Gastrocnemius medialis (tissue), 4 donors: Measurements from ENCODE around the gene NACC1. TPM values are rescaled to one million over a fixed set of nuclear protein-coding genes. Genes with fewer than 3 reads are reported as not detected.
A peak's percentile ranks its signal among the peaks of the same experiment; 100 is the strongest.

ENCODE experiments used
- ATAC-seq, 2 donors: fragments of 150-250 bp; one replicate each; pipeline ENCODE4 v1.9.1; 2016
- DNase-seq, 2 donors: peaks; one replicate each; pipeline ENCODE4 v3.0.0-alpha.2; 2019
- H3K27ac ChIP-seq, 4 donors: fragments of 200-600 bp; sonication (generic); 1 replicate in 1 of 4; 2 replicates in 3 of 4; pipeline ENCODE4 v1.5.1; 2016 to 2018; ENCODE audit warnings: mild to moderate bottlenecking in 2 of 4, moderate library complexity in 1 of 4
- H3K27me3 ChIP-seq, 3 donors: fragments of 200-600 bp; sonication (generic) in 2 of 3; 1 replicate in 1 of 3; 2 replicates in 2 of 3; pipeline versions ENCODE4 v1.5.1 to v1.6.0; 2016 to 2019; ENCODE audit warnings: mild to moderate bottlenecking in 1 of 3, moderate library complexity in 1 of 3
- H3K36me3 ChIP-seq, 2 donors: fragments of 200-600 bp; sonication (generic) in 1 of 2; one replicate each; pipeline ENCODE4 v1.5.1; 2017 to 2018
- H3K4me1 ChIP-seq, 2 donors: fragments of 200-600 bp; sonication (generic) in 1 of 2; one replicate each; pipeline ENCODE4 v1.5.1; 2016 to 2017; ENCODE audit warnings: mild to moderate bottlenecking in 2 of 2
- H3K4me3 ChIP-seq, 4 donors: fragments of 200-600 bp; sonication (generic) in 3 of 4; 1 replicate in 1 of 4; 2 replicates in 3 of 4; pipeline ENCODE4 v1.5.1; 2016 to 2019; ENCODE audit warnings: mild to moderate bottlenecking in 2 of 4
- H3K9me3 ChIP-seq, 3 donors: fragments of 200-600 bp; sonication (generic) in 2 of 3; 1 replicate in 1 of 3; 2 replicates in 2 of 3; pipeline ENCODE4 v1.5.1; 2016 to 2019
- POLR2A ChIP-seq, 2 donors: fragments of 450-650 bp; IDR thresholded peaks; one replicate each; pipeline ENCODE4 v1.6.1; 2017; ENCODE audit warnings: antibody characterized with exemption in 2 of 2, mild to moderate bottlenecking in 2 of 2, moderate library complexity in 2 of 2
- in situ Hi-C, 4 donors: fragments of 200-750 bp; cut with MboI; loops; one replicate each; pipeline versions ENCODE4 v1.15.0 to v1.8.0; 2017; ENCODE audit warnings: low sequenced_read_pairs in 4 of 4
- intact Hi-C: fragments of 100-400 bp; cut with DNase I; formaldehyde crosslinking; loops from one replicate; pipeline ENCODE4 v1.15.1; 2023; ENCODE audit warnings: low total_unique reads
- total RNA-seq, 4 donors: library from RNA; depleted of rRNA; stranded (reverse); fragments of >200 nt; gene quantifications; one replicate each; pipeline versions ENCODE4 v1.1.0 to v1.2.3, GENCODE V29; 2016
- TF ChIP-seq, protein P1 (sequence below), 5 experiments: fragments of 450-650 bp in 3 of 5; fragments of 200-600 bp in 2 of 5; sonication (generic) in 2 of 5; IDR thresholded peaks in 4 of 5; conservative IDR thresholded peaks in 1 of 5; 1 replicate in 4 of 5; 2 replicates in 1 of 5; pipeline ENCODE4 v1.5.1; 2016 to 2019; ENCODE audit warnings: antibody characterized with exemption in 5 of 5, mild to moderate bottlenecking in 3 of 5, moderate library complexity in 3 of 5

Gene NACC1
- total RNA-seq, 4 donors from 2014 or later: 36.3 to 81.3 (median 49.4) TPM

DNA sequence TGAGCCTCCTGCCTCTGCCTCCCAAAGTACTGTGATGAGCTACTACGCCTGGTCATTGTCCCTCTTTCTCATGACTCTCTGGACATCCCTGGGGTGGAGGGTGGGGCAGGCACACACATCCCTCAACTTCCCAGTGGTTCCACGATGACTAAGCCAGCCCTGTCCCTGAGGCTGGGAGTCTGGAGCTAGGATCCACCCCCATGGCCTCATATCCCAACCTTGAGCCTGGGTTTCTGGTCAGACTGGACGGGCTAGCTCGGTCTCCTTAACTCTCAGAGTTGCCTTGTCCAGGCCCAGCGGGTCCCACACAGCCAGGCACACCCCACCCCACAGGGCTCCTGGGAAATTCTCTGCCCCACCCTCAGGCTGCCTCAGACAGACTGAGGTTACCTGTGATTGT lies 51.7 kb downstream of the NACC1 start:
- in situ Hi-C loops: no loop called here
- H3K4me1 ChIP-seq: peaks cover 10 to 20% of the 10 kb centered on the region in 2 donors
- H3K4me3 ChIP-seq: no peak overlapping the region
- intact Hi-C loops: no loop called here
- DNase-seq (no peak), ATAC-seq (no peak)
- H3K36me3 ChIP-seq: no peaks in the 10 kb centered on the region
- no peak for TF ChIP-seq POLR2A (IDR thresholded peaks at IDR 0.05)
- TF ChIP-seq, protein P1, sequence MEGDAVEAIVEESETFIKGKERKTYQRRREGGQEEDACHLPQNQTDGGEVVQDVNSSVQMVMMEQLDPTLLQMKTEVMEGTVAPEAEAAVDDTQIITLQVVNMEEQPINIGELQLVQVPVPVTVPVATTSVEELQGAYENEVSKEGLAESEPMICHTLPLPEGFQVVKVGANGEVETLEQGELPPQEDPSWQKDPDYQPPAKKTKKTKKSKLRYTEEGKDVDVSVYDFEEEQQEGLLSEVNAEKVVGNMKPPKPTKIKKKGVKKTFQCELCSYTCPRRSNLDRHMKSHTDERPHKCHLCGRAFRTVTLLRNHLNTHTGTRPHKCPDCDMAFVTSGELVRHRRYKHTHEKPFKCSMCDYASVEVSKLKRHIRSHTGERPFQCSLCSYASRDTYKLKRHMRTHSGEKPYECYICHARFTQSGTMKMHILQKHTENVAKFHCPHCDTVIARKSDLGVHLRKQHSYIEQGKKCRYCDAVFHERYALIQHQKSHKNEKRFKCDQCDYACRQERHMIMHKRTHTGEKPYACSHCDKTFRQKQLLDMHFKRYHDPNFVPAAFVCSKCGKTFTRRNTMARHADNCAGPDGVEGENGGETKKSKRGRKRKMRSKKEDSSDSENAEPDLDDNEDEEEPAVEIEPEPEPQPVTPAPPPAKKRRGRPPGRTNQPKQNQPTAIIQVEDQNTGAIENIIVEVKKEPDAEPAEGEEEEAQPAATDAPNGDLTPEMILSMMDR (IDR thresholded peaks at IDR 0.05 in 4 of 5, conservative IDR thresholded peaks at IDR 0.05 in 1 of 5): no peak
- H3K9me3 ChIP-seq: no peaks in the 10 kb centered on the region
- H3K27ac ChIP-seq: no peak overlapping the region
- no peaks in the 10 kb centered on the region for H3K27me3 ChIP-seq

- intact Hi-C loops: no loop called here
- in situ Hi-C loops: no loop called here
- Histone ChIP-seq H3K9me3 (no peaks in the 10 kb centered on the region), H3K4me1 (peaks cover 10 to 16% of the 10 kb centered on the region in 2 donors), H3K27ac (no peak overlapping the region), H3K27me3 (no peaks in the 10 kb centered on the region), H3K36me3 (no peaks in the 10 kb centered on the region), H3K4me3 (no peak overlapping the region)
- no peak for ATAC-seq
- DNase-seq: no peak
- TF ChIP-seq, protein P1 (IDR thresholded peaks at IDR 0.05 in 4 of 5, conservative IDR thresholded peaks at IDR 0.05 in 1 of 5): no peak
- no peak for TF ChIP-seq POLR2A (IDR thresholded peaks at IDR 0.05)
Measured at GRCh38 chr19:13171146-13171545, 53.1 kb downstream of the NACC1 start.

DNA sequence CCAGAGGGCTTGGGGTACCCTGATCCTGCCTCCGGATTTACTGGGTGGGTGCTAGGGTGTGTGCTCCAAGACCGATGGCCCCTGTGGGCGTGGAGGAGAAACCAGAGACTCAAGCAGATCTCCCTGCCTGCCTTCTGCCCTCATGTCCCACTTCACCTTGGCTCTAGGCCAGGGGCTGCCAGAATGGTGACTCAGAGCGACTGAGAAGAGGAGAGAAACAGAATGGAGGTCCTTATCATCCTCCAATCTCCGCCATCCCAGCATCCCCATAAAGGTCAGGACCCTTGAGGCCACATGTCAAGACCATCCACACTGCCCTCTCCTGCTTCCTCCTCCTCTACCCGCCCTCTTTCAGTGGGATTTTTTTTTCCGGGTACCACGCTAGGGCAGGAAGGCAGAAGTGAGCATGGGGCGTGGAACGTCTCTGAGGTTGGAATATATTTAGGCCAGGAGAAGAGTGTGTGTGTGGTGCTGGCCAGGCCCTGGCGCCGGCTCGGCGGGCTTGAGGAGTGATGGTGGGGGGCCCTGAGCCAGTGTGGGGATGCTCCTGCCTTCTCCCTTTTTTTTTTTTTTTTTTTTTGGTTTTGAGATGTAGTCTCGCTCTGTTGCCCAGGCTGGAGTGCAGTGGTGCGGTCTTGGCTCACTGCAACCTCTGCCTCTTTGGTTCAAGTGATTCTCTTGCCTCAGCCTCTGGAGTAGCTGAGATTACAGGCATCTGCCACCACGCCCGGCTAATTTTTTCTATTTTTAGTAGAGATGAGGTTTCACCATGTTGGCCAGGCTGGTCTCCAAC lies 54.5 kb downstream of the NACC1 start:
- Histone ChIP-seq H3K4me3 (no peak overlapping the region), H3K4me1 (peaks cover 8 to 10% of the 10 kb centered on the region in 2 donors), H3K36me3 (no peaks in the 10 kb centered on the region), H3K27me3 (no peaks in the 10 kb centered on the region), H3K27ac (peak overlapping the region; percentile 37 to 54 (median 44)), H3K9me3 (no peaks in the 10 kb centered on the region)
- DNase-seq (peak; percentile 35 to 66), ATAC-seq (peak; percentile 39 to 55)
- intact Hi-C loops (no loop called here), in situ Hi-C loops (no loop called here)
- no peak for TF ChIP-seq POLR2A (IDR thresholded peaks at IDR 0.05)
- TF ChIP-seq, protein P1 (IDR thresholded peaks at IDR 0.05 in 4 of 5, conservative IDR thresholded peaks at IDR 0.05 in 1 of 5): no peak

GRCh38 chr19:13173139-13173737 lies 55.2 kb downstream of the NACC1 start:
- Histone ChIP-seq H3K27ac (peak overlapping the region in 1 of 4 donors; percentile 54), H3K36me3 (no peaks in the 10 kb centered on the region), H3K4me3 (no peak overlapping the region), H3K27me3 (no peaks in the 10 kb centered on the region), H3K4me1 (peaks cover 8 to 10% of the 10 kb centered on the region in 2 donors), H3K9me3 (no peaks in the 10 kb centered on the region)
- TF ChIP-seq POLR2A (IDR thresholded peaks at IDR 0.05): no peak
- TF ChIP-seq, protein P1 (IDR thresholded peaks at IDR 0.05 in 4 of 5, conservative IDR thresholded peaks at IDR 0.05 in 1 of 5): no peak
- in situ Hi-C loops: no loop called here
- DNase-seq (no peak), ATAC-seq (no peak)
- intact Hi-C loops: no loop called here
